Skeletal muscle tissue (tissue), 4 donors: ENCODE data around the gene MIA. TPM values are rescaled to one million over a fixed set of nuclear protein-coding genes. Genes with fewer than 3 reads are reported as not detected.
"Not testable (repeated sequence)": the region's sequence is repeated elsewhere in the genome, so short reads cannot be mapped to it uniquely, and the experiment has no call there.

Experiments used
- H3K27ac ChIP-seq: one replicate; pipeline ENCODE4 v1.7.0; 2013; ENCODE audit warnings: mild to moderate bottlenecking, low read depth, low read length, inconsistent platforms
- H3K27me3 ChIP-seq, 3 donors: one replicate each; pipeline ENCODE4 v1.7.0; 2013; ENCODE audit warnings: low read length in 3 of 3; ENCODE audit not compliant: control insufficient read depth in 3 of 3, insufficient read depth in 3 of 3
- H3K36me3 ChIP-seq, 3 donors: one replicate each; pipeline ENCODE4 v1.7.0; 2013; ENCODE audit warnings: low read length in 3 of 3; ENCODE audit not compliant: control insufficient read depth in 3 of 3, insufficient read depth in 3 of 3
- H3K4me1 ChIP-seq, 3 donors: one replicate each; pipeline ENCODE4 v1.7.0; 2013; ENCODE audit warnings: low read length in 3 of 3, mild to moderate bottlenecking in 3 of 3; ENCODE audit not compliant: control insufficient read depth in 3 of 3, insufficient read depth in 3 of 3
- H3K4me3 ChIP-seq, 3 donors: one replicate each; pipeline ENCODE4 v1.7.0; 2013; ENCODE audit warnings: low read length in 3 of 3
- H3K9ac ChIP-seq, 3 donors: one replicate each; pipeline ENCODE4 v1.7.0; 2013; ENCODE audit warnings: low read length in 3 of 3, mild to moderate bottlenecking in 3 of 3, moderate library complexity in 2 of 3, low read depth in 1 of 3
- H3K9me3 ChIP-seq, 3 donors: one replicate each; pipeline ENCODE4 v1.7.0; 2013; ENCODE audit warnings: low read length in 3 of 3; ENCODE audit not compliant: control insufficient read depth in 3 of 3
- total RNA-seq: library from RNA; depleted of rRNA; stranded (reverse); fragments of >200 nt; gene quantifications from one replicate; pipeline ENCODE4 v1.2.3, GENCODE V29; 2014
- donor health status: Osteomylitis.

The MIA gene
- total RNA-seq, 1 donor from 2014 or later: 2.1 TPM

GRCh38 chr19:40777937-40778705, 2.8 kb downstream of the MIA start, which contains the start of gene RAB4B:
Gene RAB4B (plus strand): TSS chr19:40778247. CDS start chr19:40778376, 129 bp downstream.
- no peaks in the 10 kb centered on the region for H3K9me3 ChIP-seq
- peak within 1 kb of the TSS; percentile 82 to 94 (median 90) for H3K9ac ChIP-seq
- H3K27ac ChIP-seq: peak within 1 kb of the TSS; percentile 89
- H3K4me3 ChIP-seq: peak within 1 kb of the TSS; percentile 83 to 96 (median 87)
- H3K36me3 ChIP-seq: no peaks in the 10 kb centered on the region
- H3K27me3 ChIP-seq: no peaks in the 10 kb centered on the region
- peaks cover 12 to 16% (median 14%) of the 10 kb centered on the region in 3 donors for H3K4me1 ChIP-seq

- peak overlapping the region; percentile 79 to 83 (median 83) for H3K4me3 ChIP-seq
- H3K27ac ChIP-seq: peak overlapping the region; percentile 89
- no peaks in the 10 kb centered on the region for H3K9me3 ChIP-seq
- H3K36me3 ChIP-seq: no peaks in the 10 kb centered on the region
- no peaks in the 10 kb centered on the region for H3K27me3 ChIP-seq
- peaks cover 12 to 16% (median 14%) of the 10 kb centered on the region in 3 donors for H3K4me1 ChIP-seq
- H3K9ac ChIP-seq: peak overlapping the region; percentile 23 to 82 (median 82)
These were observed 3.5 kb downstream of the MIA start for GRCh38 chr19:40778706-40779284.

- Histone ChIP-seq H3K27ac (no peak overlapping the region), H3K36me3 (peaks cover 0 to 2% (median under 1%) of the 10 kb centered on the region in 3 donors), H3K9me3 (no peaks in the 10 kb centered on the region), H3K4me3 (no peak overlapping the region), H3K9ac (no peak overlapping the region), H3K27me3 (no peaks in the 10 kb centered on the region), H3K4me1 (peaks cover 12 to 16% (median 14%) of the 10 kb centered on the region in 3 donors)
These were observed 5.3 kb downstream of the MIA start for GRCh38 chr19:40780582-40780981.

- peaks cover 12 to 16% (median 14%) of the 10 kb centered on the region in 3 donors for H3K4me1 ChIP-seq
- H3K27me3 ChIP-seq: no peaks in the 10 kb centered on the region
- no peak overlapping the region for H3K4me3 ChIP-seq
- no peak overlapping the region for H3K9ac ChIP-seq
- no peaks in the 10 kb centered on the region for H3K9me3 ChIP-seq
- H3K36me3 ChIP-seq: peaks cover 0 to 3% (median 2%) of the 10 kb centered on the region in 3 donors
- no peak overlapping the region for H3K27ac ChIP-seq
These were observed 5.8 kb downstream of the MIA start for GRCh38 chr19:40781140-40781539.

GRCh38 chr19:40783711-40784110, 8.4 kb downstream of the MIA start:
- Histone ChIP-seq H3K9me3 (no peaks in the 10 kb centered on the region), H3K4me1 (peaks cover 2 to 6% (median 5%) of the 10 kb centered on the region in 3 donors), H3K27ac (no peak overlapping the region), H3K9ac (no peak overlapping the region), H3K4me3 (no peak overlapping the region), H3K36me3 (peaks cover 3 to 7% (median 4%) of the 10 kb centered on the region in 3 donors), H3K27me3 (no peaks in the 10 kb centered on the region)

- H3K9me3 ChIP-seq, H3K36me3 ChIP-seq, H3K4me3 ChIP-seq, H3K27ac ChIP-seq, H3K27me3 ChIP-seq, H3K4me1 ChIP-seq, H3K9ac ChIP-seq: not testable (repeated sequence)
These were observed 8.8 kb downstream of the MIA start for GRCh38 chr19:40784146-40784545.

GRCh38 chr19:40785526-40785925, 10.2 kb downstream of the MIA start:
- Histone ChIP-seq H3K4me1 (no peaks in the 10 kb centered on the region), H3K27ac (no peak overlapping the region)

GRCh38 chr19:40786060-40787037, 11.0 kb downstream of the MIA start:
- Histone ChIP-seq H3K9ac (no peak overlapping the region), H3K4me1 (no peaks in the 10 kb centered on the region), H3K27me3 (no peaks in the 10 kb centered on the region), H3K27ac (no peak overlapping the region), H3K36me3 (peaks cover 3 to 7% (median 4%) of the 10 kb centered on the region in 3 donors), H3K9me3 (no peaks in the 10 kb centered on the region), H3K4me3 (no peak overlapping the region)

More at GRCh38 chr19:40785526-40785925, 10.2 kb downstream of the MIA start:
- H3K27me3 ChIP-seq: no peaks in the 10 kb centered on the region
- H3K9me3 ChIP-seq: no peaks in the 10 kb centered on the region
- H3K36me3 ChIP-seq: peaks cover 3 to 7% (median 4%) of the 10 kb centered on the region in 3 donors
- no peak overlapping the region for H3K9ac ChIP-seq
- no peak overlapping the region for H3K4me3 ChIP-seq

GRCh38 chr19:40791349-40791748, 16.0 kb downstream of the MIA start:
- H3K27me3 ChIP-seq: no peaks in the 10 kb centered on the region
- no peak overlapping the region for H3K9ac ChIP-seq
- H3K36me3 ChIP-seq: peaks cover 3 to 7% (median 4%) of the 10 kb centered on the region in 3 donors
- H3K4me1 ChIP-seq: no peaks in the 10 kb centered on the region
- no peak overlapping the region for H3K4me3 ChIP-seq
- no peaks in the 10 kb centered on the region for H3K9me3 ChIP-seq
- H3K27ac ChIP-seq: no peak overlapping the region
